Measurements from ENCODE around the gene NBAS.

NBAS gene

DNA sequence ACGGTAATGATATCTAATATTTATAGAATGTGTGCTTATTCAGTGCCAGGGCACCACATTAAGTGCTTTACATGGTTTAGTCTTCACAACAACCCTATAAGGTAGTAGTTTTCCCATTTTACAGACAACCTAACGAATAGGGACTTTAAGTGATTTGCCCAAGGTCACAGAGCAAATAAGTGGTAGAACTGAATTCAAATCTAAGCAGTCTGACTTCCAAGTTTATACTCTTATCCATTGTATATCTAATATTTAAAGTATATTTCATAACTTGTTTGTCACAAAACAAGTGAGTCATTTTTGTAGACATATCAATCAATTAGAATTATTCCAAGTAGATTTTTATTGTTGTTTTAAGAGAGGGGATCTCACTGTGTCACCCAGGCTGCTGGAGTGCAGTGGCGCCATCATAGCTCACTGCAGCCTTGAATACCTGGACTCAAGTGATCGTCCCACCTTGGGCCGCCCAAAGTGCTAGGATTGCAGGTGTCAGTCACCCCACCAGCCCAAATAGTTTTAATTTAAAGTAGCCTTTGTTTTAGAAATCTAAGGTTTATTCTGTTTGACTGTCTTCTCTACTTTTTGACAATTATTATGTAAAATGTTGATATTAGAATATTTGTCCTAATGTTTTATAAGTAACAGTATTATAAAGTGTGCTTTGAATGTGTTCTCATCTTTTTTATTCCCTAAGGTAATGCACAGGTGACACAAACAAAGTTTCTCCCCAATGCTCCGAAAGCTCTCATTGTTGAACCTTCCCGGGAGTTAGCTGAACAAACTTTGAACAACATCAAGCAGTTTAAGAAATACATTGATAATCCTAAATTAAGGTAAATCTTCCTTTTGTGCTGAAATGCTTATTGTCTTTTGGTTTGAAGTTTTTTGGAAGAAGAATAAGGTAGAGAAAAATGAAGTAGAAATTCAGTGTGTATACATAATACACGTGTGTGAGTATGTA is 45.6 kb upstream of the NBAS start:
- ChIA-PET CTCF (no interaction called here), POLR2A (interaction anchor here (0.6 kb wide), 1 partner anchor 571 kb away, joined by 3 read pairs; no protein-coding TSS in a partner anchor)
- no peak for DNase-seq (ENCODE audit: extremely low spot score)
- TF ChIP-seq, protein P1, sequence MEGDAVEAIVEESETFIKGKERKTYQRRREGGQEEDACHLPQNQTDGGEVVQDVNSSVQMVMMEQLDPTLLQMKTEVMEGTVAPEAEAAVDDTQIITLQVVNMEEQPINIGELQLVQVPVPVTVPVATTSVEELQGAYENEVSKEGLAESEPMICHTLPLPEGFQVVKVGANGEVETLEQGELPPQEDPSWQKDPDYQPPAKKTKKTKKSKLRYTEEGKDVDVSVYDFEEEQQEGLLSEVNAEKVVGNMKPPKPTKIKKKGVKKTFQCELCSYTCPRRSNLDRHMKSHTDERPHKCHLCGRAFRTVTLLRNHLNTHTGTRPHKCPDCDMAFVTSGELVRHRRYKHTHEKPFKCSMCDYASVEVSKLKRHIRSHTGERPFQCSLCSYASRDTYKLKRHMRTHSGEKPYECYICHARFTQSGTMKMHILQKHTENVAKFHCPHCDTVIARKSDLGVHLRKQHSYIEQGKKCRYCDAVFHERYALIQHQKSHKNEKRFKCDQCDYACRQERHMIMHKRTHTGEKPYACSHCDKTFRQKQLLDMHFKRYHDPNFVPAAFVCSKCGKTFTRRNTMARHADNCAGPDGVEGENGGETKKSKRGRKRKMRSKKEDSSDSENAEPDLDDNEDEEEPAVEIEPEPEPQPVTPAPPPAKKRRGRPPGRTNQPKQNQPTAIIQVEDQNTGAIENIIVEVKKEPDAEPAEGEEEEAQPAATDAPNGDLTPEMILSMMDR (IDR thresholded peaks at IDR 0.05; ENCODE audit: control extremely low read depth, extremely low read depth, low read depth, missing control alignments): no peak

DNA sequence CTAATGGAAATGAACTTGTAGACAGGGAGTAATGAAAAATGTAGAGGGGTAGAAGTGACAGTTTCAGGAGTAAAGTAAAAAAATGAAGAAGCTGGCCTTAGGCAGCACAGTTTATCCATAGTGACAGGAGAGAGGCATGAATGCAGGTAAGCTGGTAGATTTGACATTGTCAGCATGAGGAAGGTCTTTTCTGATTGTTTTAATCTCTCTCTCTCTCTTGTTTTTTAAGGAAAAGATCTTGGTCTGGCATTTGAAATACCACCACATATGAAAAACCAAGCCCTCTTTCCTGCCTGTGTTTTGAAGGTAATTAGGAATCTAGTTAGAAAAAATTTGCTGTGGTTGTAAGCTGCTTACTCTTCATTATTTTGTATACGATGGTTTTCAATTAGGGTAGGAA is 44.6 kb upstream of the NBAS start:
- ChIA-PET CTCF (no interaction called here), POLR2A (no interaction called here)
- DNase-seq (ENCODE audit: extremely low spot score): no peak
- TF ChIP-seq, protein P1 (IDR thresholded peaks at IDR 0.05; ENCODE audit: control extremely low read depth, extremely low read depth, low read depth, missing control alignments): no peak

DNA sequence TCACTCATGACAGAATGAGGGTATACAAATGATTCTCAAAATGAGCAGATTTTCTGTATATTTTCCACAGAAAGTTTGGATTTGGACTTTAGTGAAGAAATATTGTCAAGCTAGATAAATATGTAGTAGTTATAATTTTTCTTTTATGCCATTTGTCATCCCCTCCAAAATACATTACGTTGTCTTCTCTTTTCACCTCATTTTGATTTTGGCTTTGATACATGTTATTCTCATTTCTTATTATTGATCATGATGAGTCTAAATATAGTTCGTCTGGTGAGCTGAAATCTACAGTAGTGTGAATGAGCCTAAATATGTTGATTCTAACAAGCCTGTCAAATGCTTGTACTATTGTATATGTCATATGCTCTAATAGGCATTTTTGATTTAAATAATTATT is 42.8 kb upstream of the NBAS start:
- ChIA-PET POLR2A (no interaction called here), CTCF (interaction anchor here (0.7 to 1.0 kb wide), 2 partner anchors 12 to 16 kb away, joined by 3 read pairs; partner anchors contain the start of gene DDX1)
- TF ChIP-seq, protein P1 (IDR thresholded peaks at IDR 0.05; ENCODE audit: control extremely low read depth, extremely low read depth, low read depth, missing control alignments): no peak
- no peak for DNase-seq (ENCODE audit: extremely low spot score)

DNA sequence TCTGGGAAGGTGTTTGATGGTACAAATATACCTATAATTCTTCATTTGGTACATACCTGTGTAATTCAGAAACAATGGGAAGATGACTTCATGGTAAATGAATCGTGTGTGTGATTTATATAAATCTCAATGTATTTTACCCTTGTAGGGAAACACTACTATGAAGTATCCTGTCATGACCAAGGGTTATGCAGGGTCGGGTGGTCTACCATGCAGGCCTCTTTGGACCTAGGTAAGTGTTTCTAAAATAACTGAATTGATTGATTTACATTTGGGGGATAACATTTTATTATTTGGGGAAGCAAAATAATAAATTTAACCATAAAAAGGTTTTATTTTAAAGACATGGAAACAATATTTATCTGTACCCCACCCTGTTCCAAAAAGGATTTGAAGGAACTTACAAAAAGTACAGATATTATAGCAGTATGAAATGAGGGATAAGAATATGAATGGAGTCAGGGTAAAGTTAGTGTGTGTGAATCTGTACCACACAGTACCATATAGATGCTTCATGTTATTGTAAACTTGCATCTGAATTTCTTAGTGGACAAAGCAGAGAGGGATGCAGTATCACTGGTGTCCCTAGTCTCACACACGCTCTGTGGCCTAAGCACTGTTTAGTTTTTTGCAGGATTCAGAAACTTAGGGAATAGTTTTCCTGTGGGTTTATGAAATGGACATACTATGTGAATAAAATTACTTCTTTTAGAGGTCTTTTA is 42.1 kb upstream of the NBAS start:
- DNase-seq (ENCODE audit: extremely low spot score): no peak
- ChIA-PET CTCF (no interaction called here), POLR2A (no interaction called here)

DNA sequence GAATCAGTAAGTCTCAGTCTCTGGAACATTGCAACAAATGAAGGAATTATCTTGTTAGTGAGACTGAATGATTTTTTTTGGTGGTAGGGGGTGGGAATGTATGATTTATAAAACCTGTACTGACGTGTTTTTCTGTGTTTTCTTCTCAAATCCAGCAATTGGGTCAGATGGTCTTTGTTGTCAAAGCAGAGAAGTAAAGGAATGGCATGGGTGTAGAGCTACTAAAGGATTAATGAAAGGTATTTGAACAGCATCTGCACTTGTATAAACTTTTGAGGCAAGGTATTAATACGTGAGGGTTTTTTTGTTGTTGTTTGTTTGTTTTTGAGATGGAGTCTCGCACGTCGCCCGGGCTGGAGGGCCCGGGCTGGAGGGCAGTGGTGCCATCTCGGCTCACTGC is 41.3 kb upstream of the NBAS start:
- DNase-seq (ENCODE audit: extremely low spot score): no peak
- TF ChIP-seq, protein P1 (IDR thresholded peaks at IDR 0.05; ENCODE audit: control extremely low read depth, extremely low read depth, low read depth, missing control alignments): no peak
- ChIA-PET POLR2A (no interaction called here), CTCF (interaction anchor here (1.0 kb wide), 2 partner anchors 13 to 31 kb away, joined by 3 read pairs; no protein-coding TSS in a partner anchor)

More for the DNA sequence above, 42.1 kb upstream of the NBAS start:
- TF ChIP-seq, protein P1 (IDR thresholded peaks at IDR 0.05; ENCODE audit: control extremely low read depth, extremely low read depth, low read depth, missing control alignments): no peak

DNA sequence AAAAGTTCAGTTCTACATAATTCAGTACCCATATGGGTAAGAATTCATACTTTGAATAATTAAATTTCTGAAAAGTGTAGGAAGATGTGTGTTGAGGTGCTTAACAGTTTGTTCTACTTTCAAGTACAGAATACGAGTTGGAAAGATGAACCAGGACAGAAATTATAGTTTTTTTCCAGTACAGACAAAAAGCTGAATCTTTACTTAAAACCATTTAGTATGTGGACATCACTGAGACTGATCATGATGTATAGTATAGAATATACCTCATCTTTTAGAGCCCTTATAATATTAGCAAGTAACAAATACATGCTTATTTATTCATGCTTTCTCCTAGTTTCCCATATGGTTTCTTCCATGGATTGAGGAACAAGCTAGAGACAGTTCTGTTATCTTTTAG is 40.5 kb upstream of the NBAS start:
- ChIA-PET CTCF (interaction anchor here (1.0 to 2.1 kb wide), 4 partner anchors 13 to 30 kb away, joined by 3 to 10 read pairs (median 4); no protein-coding TSS in a partner anchor), POLR2A (no interaction called here)
- TF ChIP-seq, protein P1 (IDR thresholded peaks at IDR 0.05; ENCODE audit: control extremely low read depth, extremely low read depth, low read depth, missing control alignments): no peak
- no peak for DNase-seq (ENCODE audit: extremely low spot score)

Measured in GM10248 (cell line).